ENCODE measurements around the gene SRPX2.

- TF ChIP-seq CTCF (IDR thresholded peaks at IDR 0.05; ENCODE audit: insufficient read depth, low read length, poor library complexity, severe bottlenecking) (peak; percentile 55), EZH2phosphoT487 (conservative IDR thresholded peaks at IDR 0.05; ENCODE audit: low read length) (no peak)
Observed at GRCh38 chrX:100685284-100685996, 41.4 kb downstream of the SRPX2 start.
